ENCODE results near the gene DVL1. TPM values are rescaled to one million over a fixed set of nuclear protein-coding genes. Genes with fewer than 3 reads are reported as not detected.

The DVL1 gene
- total and polyA plus RNA-seq, 2 of the 13 experiments (the other 11 are each of a cell fraction or from before 2014, with no cell fraction given) = 30.8 to 60.4 TPM

DNA sequence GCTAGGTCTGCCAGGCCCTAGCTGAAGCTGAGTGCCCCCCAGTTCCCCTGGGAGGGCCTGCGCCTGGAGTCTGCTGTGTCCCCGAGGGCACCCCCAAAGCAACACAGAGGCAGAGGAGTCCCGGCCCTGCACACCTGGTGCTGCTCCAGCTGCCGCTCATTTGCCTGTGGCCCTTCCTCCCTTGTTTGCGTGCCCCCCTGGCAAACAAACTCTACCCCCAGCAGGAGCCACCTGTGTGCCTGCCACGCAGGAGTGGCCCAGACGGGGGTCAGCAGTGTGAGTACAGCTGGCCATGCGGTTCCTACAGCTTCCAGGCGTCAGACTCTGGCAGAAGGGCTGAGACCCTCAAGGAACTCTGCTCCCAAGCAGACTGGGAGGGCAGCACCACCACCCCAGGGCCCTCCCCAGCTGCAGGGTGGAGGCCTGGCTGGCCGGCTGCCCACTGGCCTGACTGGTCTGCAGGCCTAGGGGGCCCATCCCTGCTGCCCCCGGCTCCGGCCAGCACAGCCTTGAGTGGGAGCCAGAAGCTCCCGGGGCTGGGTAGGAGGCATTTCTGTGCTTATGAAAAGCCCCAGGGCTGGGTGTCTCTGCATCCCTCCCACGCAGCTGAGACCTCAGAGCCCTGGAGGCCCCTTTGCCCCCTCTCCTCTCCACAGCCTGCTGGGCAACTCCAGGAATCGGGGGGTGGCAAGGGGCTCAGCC, 18.7 kb downstream of the DVL1 start (continued):
- TF ChIP-seq, protein P1, sequence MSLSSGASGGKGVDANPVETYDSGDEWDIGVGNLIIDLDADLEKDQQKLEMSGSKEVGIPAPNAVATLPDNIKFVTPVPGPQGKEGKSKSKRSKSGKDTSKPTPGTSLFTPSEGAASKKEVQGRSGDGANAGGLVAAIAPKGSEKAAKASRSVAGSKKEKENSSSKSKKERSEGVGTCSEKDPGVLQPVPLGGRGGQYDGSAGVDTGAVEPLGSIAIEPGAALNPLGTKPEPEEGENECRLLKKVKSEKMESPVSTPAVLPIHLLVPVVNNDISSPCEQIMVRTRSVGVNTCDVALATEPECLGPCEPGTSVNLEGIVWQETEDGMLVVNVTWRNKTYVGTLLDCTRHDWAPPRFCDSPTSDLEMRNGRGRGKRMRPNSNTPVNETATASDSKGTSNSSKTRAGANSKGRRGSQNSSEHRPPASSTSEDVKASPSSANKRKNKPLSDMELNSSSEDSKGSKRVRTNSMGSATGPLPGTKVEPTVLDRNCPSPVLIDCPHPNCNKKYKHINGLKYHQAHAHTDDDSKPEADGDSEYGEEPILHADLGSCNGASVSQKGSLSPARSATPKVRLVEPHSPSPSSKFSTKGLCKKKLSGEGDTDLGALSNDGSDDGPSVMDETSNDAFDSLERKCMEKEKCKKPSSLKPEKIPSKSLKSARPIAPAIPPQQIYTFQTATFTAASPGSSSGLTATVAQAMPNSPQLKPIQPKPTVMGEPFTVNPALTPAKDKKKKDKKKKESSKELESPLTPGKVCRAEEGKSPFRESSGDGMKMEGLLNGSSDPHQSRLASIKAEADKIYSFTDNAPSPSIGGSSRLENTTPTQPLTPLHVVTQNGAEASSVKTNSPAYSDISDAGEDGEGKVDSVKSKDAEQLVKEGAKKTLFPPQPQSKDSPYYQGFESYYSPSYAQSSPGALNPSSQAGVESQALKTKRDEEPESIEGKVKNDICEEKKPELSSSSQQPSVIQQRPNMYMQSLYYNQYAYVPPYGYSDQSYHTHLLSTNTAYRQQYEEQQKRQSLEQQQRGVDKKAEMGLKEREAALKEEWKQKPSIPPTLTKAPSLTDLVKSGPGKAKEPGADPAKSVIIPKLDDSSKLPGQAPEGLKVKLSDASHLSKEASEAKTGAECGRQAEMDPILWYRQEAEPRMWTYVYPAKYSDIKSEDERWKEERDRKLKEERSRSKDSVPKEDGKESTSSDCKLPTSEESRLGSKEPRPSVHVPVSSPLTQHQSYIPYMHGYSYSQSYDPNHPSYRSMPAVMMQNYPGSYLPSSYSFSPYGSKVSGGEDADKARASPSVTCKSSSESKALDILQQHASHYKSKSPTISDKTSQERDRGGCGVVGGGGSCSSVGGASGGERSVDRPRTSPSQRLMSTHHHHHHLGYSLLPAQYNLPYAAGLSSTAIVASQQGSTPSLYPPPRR (CRISPR knock-in tag; IDR thresholded peaks at IDR 0.05; ENCODE audit: borderline replicate concordance) = 0 out of 2 replicates have a peak, but pooled peaks have one; percentile 7
- TF ChIP-seq, protein P2, sequence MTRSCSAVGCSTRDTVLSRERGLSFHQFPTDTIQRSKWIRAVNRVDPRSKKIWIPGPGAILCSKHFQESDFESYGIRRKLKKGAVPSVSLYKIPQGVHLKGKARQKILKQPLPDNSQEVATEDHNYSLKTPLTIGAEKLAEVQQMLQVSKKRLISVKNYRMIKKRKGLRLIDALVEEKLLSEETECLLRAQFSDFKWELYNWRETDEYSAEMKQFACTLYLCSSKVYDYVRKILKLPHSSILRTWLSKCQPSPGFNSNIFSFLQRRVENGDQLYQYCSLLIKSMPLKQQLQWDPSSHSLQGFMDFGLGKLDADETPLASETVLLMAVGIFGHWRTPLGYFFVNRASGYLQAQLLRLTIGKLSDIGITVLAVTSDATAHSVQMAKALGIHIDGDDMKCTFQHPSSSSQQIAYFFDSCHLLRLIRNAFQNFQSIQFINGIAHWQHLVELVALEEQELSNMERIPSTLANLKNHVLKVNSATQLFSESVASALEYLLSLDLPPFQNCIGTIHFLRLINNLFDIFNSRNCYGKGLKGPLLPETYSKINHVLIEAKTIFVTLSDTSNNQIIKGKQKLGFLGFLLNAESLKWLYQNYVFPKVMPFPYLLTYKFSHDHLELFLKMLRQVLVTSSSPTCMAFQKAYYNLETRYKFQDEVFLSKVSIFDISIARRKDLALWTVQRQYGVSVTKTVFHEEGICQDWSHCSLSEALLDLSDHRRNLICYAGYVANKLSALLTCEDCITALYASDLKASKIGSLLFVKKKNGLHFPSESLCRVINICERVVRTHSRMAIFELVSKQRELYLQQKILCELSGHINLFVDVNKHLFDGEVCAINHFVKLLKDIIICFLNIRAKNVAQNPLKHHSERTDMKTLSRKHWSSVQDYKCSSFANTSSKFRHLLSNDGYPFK (CRISPR knock-in tag; IDR thresholded peaks at IDR 0.05; ENCODE audit: borderline replicate concordance) = 0 out of 2 replicates have a peak, but pooled peaks have one; percentile 2
- no peak for TF ChIP-seq ZNF136 (CRISPR knock-in tag; IDR thresholded peaks at IDR 0.05; ENCODE audit: low read depth)
- no peak for TF ChIP-seq ZNF883 (CRISPR knock-in tag; IDR thresholded peaks at IDR 0.05; ENCODE audit: not compliant biosample characterization)
- no peak for TF ChIP-seq ATAD3A (CRISPR knock-in tag; IDR thresholded peaks at IDR 0.05)
- no peak for TF ChIP-seq CENPX (CRISPR knock-in tag; IDR thresholded peaks at IDR 0.05)
- TF ChIP-seq HDAC6 (IDR thresholded peaks at IDR 0.05; ENCODE audit: low read depth, low read length) = no peak
- TF ChIP-seq, protein P3, sequence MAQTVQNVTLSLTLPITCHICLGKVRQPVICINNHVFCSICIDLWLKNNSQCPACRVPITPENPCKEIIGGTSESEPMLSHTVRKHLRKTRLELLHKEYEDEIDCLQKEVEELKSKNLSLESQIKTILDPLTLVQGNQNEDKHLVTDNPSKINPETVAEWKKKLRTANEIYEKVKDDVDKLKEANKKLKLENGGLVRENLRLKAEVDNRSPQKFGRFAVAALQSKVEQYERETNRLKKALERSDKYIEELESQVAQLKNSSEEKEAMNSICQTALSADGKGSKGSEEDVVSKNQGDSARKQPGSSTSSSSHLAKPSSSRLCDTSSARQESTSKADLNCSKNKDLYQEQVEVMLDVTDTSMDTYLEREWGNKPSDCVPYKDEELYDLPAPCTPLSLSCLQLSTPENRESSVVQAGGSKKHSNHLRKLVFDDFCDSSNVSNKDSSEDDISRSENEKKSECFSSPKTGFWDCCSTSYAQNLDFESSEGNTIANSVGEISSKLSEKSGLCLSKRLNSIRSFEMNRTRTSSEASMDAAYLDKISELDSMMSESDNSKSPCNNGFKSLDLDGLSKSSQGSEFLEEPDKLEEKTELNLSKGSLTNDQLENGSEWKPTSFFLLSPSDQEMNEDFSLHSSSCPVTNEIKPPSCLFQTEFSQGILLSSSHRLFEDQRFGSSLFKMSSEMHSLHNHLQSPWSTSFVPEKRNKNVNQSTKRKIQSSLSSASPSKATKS (CRISPR knock-in tag; IDR thresholded peaks at IDR 0.05) = no peak
- TF ChIP-seq NFIC (IDR thresholded peaks at IDR 0.05; ENCODE audit: low read length) = no peak
- no peak for TF ChIP-seq KLF16 (CRISPR knock-in tag; IDR thresholded peaks at IDR 0.05)
- TF ChIP-seq BCL6 (CRISPR knock-in tag; IDR thresholded peaks at IDR 0.05) = no peak
- TF ChIP-seq POLR2AphosphoS2 (IDR thresholded peaks at IDR 0.05; ENCODE audit: low read depth, low read length) = peak; percentile 18; the same call in 1 of the 2 replicates
- TF ChIP-seq SP2 (CRISPR knock-in tag; IDR thresholded peaks at IDR 0.05) = no peak
- TF ChIP-seq ZNF263 (CRISPR knock-in tag; IDR thresholded peaks at IDR 0.05) = no peak
- 0 out of 2 replicates have a peak, but pooled peaks have one; percentile 25 for TF ChIP-seq YEATS4 (CRISPR knock-in tag; IDR thresholded peaks at IDR 0.05; ENCODE audit: borderline replicate concordance)
- TF ChIP-seq TCF12 (IDR thresholded peaks at IDR 0.05) = no peak
- peak; percentile 29; the same call in 1 of the 2 replicates for TF ChIP-seq TCF12 (CRISPR knock-in tag; IDR thresholded peaks at IDR 0.05)
- peak; percentile 17; the same call in 1 of the 2 replicates for TF ChIP-seq SALL1 (CRISPR knock-in tag; IDR thresholded peaks at IDR 0.05)

Data from HepG2 (cell line).